ENCODE results near the gene COPRS. TPM values are rescaled to one million over a fixed set of nuclear protein-coding genes. Genes with fewer than 3 reads are reported as not detected.
A peak's percentile ranks its signal among the peaks of the same experiment; 100 is the strongest.

Gene COPRS
- polyA plus RNA-seq, 3 donors, result 11.7 to 40.0 (median 38.9) TPM

GRCh38 chr17:31902693-31903092 lies 43.6 kb upstream of the COPRS start:
- Histone ChIP-seq H2AFZ (ENCODE audit: insufficient read depth, low read depth, low read length, poor library complexity, severe bottlenecking) (peak overlapping the region; percentile 67), H3K27me3 (ENCODE audit: control insufficient read depth in 2 of 2, insufficient read depth in 2 of 2, low read length in 2 of 2) (no peaks in the 10 kb centered on the region), H3K4me1 (ENCODE audit: control insufficient read depth in 1 of 2, insufficient read depth in 2 of 2, low read length in 2 of 2) (peaks cover 12% of the 10 kb centered on the region in 2 donors), H4K20me1 (ENCODE audit: insufficient read depth, low read length) (peaks cover 5% of the 10 kb centered on the region), H3K4me3 (replicated peaks in 1 of 3; ENCODE audit: low read depth in 2 of 3, low read length in 3 of 3) (no peak overlapping the region), H3K36me3 (replicated peaks in 1 of 2; ENCODE audit: control insufficient read depth in 1 of 2, insufficient read depth in 2 of 2, low read length in 2 of 2) (peaks cover 16 to 20% of the 10 kb centered on the region in 2 donors), H3K4me2 (replicated peaks; ENCODE audit: extremely low read depth, low read length, poor library complexity, severe bottlenecking) (no peak overlapping the region), H3K9me3 (replicated peaks in 1 of 2; ENCODE audit: control insufficient read depth in 1 of 2, insufficient read depth in 1 of 2, low read length in 2 of 2) (no peaks in the 10 kb centered on the region), H3K9ac (ENCODE audit: insufficient read depth, low read length, poor library complexity, severe bottlenecking) (no peak overlapping the region), H3K79me2 (ENCODE audit: insufficient read depth, low read length) (peaks cover 38% of the 10 kb centered on the region), H3K27ac (ENCODE audit: low read depth in 1 of 2, low read length in 2 of 2) (no peak overlapping the region)
- no peaks in the 10 kb centered on the region for H3K9me3 Mint-ChIP-seq
- intact Hi-C loops (cut with micrococcal nuclease), result loop anchor here (5.0 kb wide), 1 partner anchor 45 kb away; the partner anchor contains the start of gene COPRS (in 2 of the 2)
- H3K36me3 Mint-ChIP-seq, result peaks cover 16 to 22% of the 10 kb centered on the region in 2 donors
- TF ChIP-seq CTCF (IDR thresholded peaks at IDR 0.05), result no peak
- peaks cover 3% of the 10 kb centered on the region for H3K4me1 Mint-ChIP-seq
- no peak for DNase-seq
- no peak overlapping the region for H3K4me3 Mint-ChIP-seq
- peaks cover 0 to 6% (median 1%) of the 10 kb centered on the region in 3 donors for H3K27me3 Mint-ChIP-seq (ENCODE audit: low read depth in 3 of 3)
- no CpG with 5 or more reads among the region's 2 CpGs for WGBS (ENCODE audit: insufficient coverage)
- H3K27ac Mint-ChIP-seq, result no peak overlapping the region

- no peak for TF ChIP-seq CTCF (IDR thresholded peaks at IDR 0.05)
- H3K36me3 Mint-ChIP-seq, result peaks cover 28 to 40% of the 10 kb centered on the region in 2 donors
- peaks cover 31 to 38% of the 10 kb centered on the region in 2 donors for H3K36me3 ChIP-seq (replicated peaks in 1 of 2; ENCODE audit: control insufficient read depth in 1 of 2, insufficient read depth in 2 of 2, low read length in 2 of 2)
- H3K27ac Mint-ChIP-seq, result no peak overlapping the region
- peak overlapping the region; percentile 73 for H3K9ac ChIP-seq (ENCODE audit: insufficient read depth, low read length, poor library complexity, severe bottlenecking)
- H3K4me1 Mint-ChIP-seq, result peaks cover 3% of the 10 kb centered on the region
- peak overlapping the region; percentile 85 to 95 (median 92) for H3K4me3 ChIP-seq (replicated peaks in 1 of 3; ENCODE audit: low read depth in 2 of 3, low read length in 3 of 3)
- no CpG with 5 or more reads among the region's 5 CpGs for WGBS (ENCODE audit: insufficient coverage)
- H3K9me3 ChIP-seq (replicated peaks in 1 of 2; ENCODE audit: control insufficient read depth in 1 of 2, insufficient read depth in 1 of 2, low read length in 2 of 2), result no peaks in the 10 kb centered on the region
- no peaks in the 10 kb centered on the region for H3K27me3 ChIP-seq (ENCODE audit: control insufficient read depth in 2 of 2, insufficient read depth in 2 of 2, low read length in 2 of 2)
- peaks cover 12% of the 10 kb centered on the region in 2 donors for H3K4me1 ChIP-seq (ENCODE audit: control insufficient read depth in 1 of 2, insufficient read depth in 2 of 2, low read length in 2 of 2)
- H3K27ac ChIP-seq (ENCODE audit: low read depth in 1 of 2, low read length in 2 of 2), result peak overlapping the region in 1 of 2 donors; percentile 85
- peaks cover 53% of the 10 kb centered on the region for H3K79me2 ChIP-seq (ENCODE audit: insufficient read depth, low read length)
- peaks cover 5% of the 10 kb centered on the region for H4K20me1 ChIP-seq (ENCODE audit: insufficient read depth, low read length)
- DNase-seq, result peak; percentile 12 to 43 (median 36)
- no peaks in the 10 kb centered on the region for H3K9me3 Mint-ChIP-seq
- peaks cover 0 to 4% (median 0%) of the 10 kb centered on the region in 3 donors for H3K27me3 Mint-ChIP-seq (ENCODE audit: low read depth in 3 of 3)
- no peak overlapping the region for H3K4me3 Mint-ChIP-seq
- H3K4me2 ChIP-seq (replicated peaks; ENCODE audit: extremely low read depth, low read length, poor library complexity, severe bottlenecking), result peak overlapping the region; percentile 85
- intact Hi-C loops (cut with micrococcal nuclease), result loop anchor here (2.0 to 5.0 kb wide), 2 partner anchors 36 to 44 kb away; partner anchors contain the start of genes COPRS (in 2 of the 2) and SUZ12 (in 1 of the 2)
- H2AFZ ChIP-seq (ENCODE audit: insufficient read depth, low read depth, low read length, poor library complexity, severe bottlenecking), result peak overlapping the region; percentile 84
These were observed 41.8 kb upstream of the COPRS start for GRCh38 chr17:31900877-31901276.

Measured in CD14-positive monocyte (primary cell).